Hematopoietic multipotent progenitor cell treated with erythropoietin and hydrocortisone succinate and interleukin-3 and kit ligand, for 4 days (in vitro differentiated cells): Measurements from ENCODE around the gene USP21.

Experiments used
- DNase-seq: peaks from one replicate; pipeline ENCODE4 v3.0.0-alpha.2; 2015

USP21 gene

DNA sequence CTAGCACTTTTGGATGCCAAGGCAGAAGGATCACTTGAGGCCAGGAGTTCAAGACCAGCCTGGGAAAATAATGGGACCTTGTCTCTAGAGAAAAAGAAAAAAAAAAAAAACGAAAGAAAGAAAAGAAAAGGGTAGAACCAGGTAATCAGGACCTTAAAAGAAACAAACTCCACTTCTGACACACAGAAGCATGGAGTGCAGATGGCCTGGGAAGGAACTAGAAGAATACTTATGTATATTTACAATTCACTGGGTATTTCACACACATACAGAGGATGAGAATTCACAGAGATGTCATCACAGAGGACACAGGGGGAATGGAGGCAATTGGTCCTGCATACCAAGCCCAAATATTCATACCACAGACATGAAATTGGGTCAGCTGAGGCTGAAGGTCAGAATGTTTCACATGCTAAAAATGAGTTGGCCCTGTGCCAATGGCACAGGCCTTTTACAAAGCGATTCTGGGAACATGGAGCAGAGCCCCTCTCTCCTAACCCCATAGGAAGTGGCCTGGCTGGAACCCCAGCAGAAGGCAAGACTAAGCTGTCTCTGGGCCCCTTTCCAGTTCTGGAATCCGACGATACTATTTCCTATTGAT lies 13.6 kb downstream of the USP21 start:
- no peak for DNase-seq

DNA sequence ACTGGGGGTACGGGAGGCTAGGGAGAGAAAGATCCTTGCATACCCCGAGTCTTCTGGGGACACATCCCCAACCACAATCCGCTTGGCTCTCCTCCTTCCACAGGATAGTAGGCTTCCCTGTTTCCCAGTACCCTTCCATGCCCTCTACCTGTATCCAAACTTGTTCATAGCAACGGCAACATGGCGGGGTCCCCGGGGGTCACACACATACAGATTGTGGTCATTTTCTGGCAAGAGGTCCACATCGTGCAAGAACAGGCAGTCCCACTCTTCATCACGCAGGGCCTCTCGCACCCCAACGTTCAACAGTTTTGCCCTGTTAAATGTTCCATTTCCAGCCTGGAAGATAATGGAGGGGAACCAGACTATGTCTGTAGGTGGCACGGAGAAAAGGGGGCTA lies 14.4 kb downstream of the USP21 start:
- no peak for DNase-seq

DNA sequence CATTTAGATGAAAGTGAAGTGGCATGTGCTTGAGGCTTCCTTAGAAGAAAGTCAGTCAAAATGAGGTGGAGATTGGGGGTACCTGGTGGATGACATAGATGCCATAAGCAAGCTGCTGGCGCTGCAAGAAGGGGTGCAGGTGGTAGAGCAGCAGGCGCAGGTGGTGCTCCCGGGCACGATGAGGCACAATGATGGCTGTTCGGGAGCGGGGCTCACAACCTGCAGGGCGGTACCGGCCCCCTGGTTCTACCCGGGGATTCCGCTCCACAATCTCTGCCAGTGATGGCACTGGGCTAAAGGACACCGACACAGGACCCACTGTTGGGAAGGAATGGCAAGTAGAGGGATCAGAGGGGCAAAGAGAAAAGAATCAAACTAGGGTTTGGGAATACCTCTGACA lies 15.6 kb downstream of the USP21 start:
- no peak for DNase-seq

DNA sequence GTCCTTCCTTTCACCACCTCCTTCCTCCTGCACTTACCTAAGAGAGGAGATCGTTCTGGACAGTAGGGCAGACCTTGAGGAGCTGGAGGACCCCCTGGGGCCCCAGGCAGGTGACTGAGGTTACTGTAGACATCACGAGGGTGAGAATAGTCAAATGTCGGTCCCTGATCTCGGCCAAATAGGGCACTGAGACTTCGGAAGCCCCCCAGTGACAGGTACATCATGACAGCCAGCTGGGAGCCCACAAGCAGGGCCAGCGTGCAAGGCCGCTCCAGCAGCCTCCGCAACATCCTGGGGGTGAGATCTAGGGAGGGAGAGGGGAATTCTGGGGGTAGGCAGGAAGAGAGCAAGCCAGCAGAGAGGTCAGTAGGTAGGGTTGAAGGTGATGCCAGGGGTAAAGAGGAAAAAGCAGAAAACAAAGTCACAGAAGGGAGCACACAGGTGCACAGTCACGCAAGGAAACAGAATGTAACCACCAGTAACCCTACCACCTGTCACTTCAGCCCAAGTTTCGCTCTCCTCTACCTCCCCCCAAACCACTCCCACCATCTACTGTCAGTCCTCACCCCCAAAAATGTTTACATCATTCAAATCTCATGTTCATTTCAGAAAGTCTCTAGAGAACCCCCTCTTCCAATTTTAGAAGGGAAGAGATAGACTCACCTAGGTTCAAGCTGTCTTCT lies 16.6 kb downstream of the USP21 start:
- no peak for DNase-seq

DNA sequence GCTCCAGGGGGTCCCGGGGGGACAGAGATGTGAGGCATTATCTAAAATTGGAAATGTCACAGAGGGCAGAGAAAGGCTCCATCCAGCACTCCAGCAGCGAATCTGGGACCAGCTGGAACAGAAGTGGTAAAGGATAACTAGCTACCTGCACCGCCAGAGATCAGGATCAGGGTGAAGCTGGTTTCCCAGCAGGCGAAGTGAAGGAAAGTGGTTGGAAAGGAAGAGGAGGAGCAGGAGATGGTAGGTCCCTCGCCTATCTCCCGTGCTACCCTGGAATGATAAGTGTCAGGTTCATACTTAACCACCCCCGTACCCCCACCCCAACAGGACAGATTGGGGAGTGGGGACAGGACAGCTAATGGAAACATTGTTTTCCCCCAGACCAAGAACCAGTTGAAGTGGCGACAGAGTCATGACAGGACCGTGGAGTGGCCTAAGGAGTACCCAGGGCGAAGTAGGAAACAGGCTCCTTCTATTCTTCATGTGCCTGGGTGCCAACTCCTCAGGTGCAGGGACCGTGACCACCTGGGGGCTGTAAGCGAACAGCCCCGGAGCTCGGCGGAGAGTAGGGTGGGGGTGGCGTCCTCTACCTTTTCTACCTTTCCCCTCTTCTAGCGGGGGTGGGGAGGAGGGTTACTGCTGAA lies 17.3 kb downstream of the USP21 start:
- DNase-seq, result no peak

DNA sequence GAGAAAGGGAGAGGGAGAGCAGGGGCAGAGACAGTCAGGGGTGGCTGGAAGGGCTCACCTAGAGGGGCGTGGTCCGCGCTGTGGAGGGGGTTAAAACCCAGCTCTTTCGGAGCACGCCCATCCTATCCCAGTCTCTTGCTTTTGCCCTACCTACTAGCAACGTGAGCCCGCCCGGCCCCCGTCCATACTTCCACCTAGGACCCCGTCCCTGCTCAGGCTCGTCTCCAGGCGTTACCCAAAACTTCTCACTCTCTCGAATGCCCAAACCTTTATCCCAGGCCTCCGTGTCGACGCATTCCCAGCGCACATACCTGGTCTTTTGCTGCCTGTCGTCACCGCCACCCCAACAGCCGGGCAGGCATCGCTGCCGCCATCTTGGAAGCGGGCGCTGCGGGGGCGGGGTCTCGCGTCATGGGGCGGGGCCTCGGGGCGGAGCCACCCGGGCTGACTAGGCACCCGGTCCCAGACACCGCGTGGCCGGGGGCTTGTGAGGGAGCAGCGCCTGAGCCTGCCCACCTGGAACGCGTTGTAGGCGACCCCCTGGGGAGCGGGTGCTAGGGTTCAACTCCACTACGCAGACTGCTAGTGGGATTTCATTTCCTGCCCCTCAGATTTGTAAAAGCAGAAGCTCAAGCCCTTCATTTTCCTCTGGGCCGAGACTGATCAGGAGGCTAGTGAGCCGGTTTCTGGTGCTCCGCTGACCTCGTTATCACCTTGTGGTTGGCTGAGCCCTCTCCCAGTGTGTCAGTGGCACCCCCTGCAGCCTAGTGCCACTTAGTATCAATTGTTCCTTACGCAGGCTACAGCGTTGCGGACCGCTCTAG lies 18.0 kb downstream of the USP21 start, which contains the start of gene B4GALT3:
TSS of gene B4GALT3 (minus strand) at position 396 of the 824 bp plus-strand sequence. CDS start 1,447 bp downstream, outside the sequence.
- peak; percentile 94 for DNase-seq

DNA sequence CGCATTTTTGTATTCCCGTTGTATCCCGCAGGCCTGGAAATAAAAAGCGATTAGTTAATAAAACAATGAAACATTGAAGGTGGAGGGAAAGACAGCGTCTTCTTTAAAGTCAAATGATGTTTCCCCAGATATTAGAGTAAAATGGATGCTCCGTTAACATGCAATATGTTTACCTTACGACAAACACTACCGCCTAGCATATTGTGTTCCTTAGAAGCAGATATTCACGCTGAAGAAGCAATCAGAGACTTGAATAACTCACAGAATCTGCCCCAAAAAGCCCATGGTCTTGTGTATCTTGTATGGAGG lies 18.6 kb downstream of the USP21 start:
- no peak for DNase-seq

DNA sequence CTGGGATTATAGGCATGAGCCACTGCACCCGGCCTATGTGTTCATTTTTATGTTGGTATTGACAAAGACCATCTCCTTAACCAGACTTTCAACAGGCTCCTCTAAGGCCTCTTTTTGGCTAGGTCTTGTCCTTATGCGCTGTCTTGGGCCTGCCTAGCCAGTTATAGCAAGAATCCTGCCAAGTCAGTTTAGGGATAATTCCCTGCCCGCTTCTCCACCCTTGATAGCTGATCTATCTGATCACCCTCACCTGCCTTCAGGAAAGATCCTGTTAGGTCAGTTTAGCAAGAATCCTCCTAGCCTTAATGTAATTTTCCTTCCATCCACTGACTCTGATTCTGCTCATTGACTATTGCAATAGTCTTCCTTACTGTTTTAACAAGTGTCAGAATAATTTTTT lies 20.4 kb downstream of the USP21 start:
- DNase-seq, result no peak

DNA sequence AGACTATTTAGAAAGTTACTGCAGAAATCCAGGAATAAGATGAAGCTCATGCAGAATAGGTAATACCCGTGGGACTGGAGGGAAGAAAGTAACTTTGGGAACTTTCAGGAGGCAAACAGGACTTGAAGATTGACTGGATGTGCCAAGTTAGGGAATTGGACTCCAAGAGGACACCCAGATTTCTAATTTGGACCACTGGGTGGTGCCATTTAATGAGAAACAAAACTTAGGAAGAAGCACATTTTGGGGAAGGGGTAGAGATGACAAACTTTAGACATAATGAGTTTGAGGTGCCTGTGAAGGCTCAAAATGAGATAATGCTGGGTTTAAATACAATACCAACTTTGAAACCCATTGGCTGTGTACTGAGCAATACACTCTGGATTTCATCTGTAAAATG lies 21.3 kb downstream of the USP21 start:
- DNase-seq, result peak; percentile 52

DNA sequence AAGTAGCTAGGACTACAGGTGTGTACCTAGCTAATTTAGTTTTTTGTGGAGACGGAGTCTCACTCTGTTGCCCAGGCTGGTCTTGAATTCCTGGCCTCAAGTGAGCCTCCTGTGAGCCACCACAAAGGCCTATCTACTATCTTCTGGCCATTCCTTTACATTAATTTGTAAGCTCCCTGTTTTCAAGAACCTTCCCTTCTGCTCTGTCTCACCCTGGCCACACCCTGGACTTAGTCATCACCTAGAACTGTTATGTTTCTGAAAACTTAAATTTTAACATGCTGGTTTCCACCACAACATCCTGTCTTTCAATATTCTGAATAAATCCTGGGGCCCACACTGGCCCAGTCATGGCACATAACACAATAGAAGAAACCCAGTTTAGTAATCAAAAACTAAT lies 22.9 kb downstream of the USP21 start:
- DNase-seq, result peak; percentile 52

DNA sequence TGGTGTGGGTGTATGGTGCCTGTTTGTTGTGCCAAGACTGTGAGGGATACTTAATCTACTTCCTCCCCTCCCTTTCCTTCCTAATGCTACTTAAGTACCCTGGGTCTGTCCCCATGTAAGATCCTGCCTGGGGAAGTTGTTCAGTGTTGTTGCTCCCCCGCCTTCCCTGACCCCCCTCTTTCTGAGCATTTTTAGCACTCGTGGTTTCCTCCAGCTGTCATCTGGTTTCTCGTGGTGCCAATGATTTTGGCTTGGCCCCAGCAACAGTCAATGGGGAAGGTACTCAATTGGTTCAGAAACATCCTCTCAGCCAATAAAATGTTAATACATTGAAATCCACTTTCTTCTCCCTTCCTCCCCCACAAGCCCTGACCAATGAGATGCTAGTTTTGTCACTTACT lies 26.0 kb downstream of the USP21 start:
- peak; percentile 96 for DNase-seq

DNA sequence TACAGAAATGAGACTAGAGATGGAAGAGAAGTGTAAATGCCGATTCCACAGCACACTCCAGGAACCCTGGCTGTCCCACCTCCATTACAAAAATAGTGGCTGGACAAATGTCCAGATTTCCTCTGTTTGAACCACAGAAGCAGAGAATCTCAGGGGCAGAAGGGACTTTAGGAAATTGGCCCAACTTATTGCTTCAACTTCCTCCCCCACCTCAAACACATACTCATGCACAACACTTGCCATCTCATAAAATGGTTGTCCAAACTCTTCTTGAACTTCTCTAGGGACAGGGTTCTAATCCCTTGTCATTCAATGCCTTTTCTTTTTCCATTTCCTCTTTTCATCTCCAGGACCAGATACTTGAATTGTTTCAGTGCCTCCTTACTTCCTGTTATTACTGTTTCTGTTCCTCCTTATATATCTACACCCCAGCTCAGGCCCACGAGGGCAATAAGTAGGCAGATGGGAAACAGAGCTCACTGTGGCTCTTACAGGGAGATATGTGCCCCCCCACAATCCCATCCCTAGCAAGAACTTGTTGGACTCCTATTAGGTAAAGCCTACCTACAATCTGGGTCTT lies 26.5 kb downstream of the USP21 start:
- peak; percentile 61 for DNase-seq

DNA sequence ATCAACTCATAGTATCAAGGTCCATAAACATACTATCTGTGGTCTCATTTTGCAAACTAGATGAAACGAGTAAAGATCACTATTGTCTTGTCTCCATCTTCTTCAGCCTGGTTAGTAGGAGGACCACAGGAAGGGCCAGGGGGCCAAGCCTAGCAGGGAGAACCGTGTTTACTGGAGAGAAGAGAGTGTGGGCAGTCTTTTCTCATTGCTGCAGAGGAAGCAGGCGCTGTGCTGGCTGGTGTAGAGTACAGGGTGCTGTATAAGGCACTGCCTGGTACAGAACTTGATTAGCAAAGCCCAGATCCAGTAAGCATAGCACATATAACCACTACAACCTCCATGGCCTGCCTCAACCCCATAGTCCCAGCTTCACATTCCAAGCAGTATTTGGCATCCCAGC lies 28.0 kb downstream of the USP21 start:
- DNase-seq, result no peak

DNA sequence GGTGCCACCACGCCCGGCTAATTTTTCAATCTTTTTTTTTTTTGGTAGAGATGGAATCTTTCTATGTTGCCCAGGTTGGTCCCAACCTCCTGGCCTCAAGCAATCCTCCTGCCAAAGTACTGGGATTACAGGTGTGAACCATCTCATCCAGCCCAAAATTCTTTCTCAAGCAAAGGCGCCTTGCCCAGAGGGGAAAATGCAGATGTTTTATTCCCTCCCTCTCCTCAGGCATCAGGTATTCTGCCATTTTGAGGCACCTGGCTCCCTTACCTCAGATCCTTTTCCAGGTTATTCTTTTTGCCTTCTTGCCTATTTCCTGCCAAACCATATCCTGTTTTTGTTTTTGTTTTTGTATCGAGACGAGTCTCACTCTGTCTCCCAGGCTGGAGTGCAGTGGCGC lies 29.1 kb downstream of the USP21 start:
- DNase-seq, result no peak

DNA sequence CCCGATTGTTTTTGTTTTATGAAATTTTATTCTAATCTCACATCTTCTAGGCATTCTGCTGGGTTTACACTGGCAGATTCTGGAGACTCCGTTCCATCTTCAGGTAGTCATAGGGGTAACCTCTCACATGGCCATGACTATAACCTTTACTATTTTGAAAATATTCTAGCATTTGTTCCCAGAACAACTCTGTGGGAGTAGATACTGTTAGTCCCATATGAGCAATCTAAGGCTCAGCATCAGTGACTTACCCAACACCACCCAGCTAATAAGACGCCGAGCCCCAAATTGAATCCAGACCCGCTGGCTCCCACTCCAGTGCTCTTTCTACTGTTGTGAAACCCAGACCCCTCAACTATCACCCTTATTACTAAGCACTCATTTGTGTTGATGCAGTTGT lies 29.7 kb downstream of the USP21 start:
- no peak for DNase-seq

DNA sequence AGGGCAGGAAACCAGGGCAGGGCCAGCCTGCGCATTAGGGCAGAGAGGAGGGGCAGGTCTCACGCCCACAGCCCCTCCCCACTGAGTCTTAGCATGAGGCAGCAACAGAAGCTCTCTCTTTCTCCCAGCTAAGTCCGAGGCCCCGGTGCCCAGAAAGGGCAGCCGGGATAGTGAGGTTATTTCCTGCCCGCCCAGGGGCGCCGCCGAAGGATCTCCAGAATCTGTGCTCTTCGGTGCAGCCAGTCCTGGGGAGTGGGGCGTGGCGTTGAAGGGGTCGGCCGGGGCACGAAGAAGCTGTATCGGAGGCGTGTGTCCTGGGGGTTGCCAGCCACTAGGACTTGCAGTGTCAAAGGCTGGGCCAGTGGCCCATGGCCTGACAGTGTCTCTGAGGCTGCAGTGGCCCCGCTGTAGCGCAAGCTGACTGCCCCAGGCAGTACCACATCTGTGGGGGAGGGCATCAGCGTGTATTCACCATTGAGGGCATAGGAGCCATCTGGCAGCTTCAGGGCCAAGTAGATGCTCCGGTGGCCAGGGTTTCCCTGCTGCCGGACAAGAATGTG lies 31.7 kb downstream of the USP21 start:
- DNase-seq, result no peak

DNA sequence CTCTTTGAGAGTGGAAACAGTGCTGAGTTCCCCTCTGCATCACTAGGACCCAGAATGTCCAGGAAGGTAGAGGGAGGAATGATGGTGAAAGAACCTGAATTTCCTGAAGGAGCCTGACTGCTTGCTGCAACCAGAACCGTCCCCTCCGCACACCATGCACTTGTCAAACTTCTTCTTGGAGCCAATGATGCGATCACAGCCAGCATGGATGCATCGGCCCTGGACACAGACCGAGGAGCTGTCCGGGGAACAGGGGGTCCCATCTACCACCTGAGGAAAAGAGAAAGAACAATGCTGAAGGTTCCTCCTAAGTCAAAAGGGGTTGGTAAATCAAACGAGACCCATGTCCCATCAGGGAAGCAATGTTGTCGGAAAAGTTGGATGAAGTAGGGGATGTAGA lies 32.7 kb downstream of the USP21 start:
- no peak for DNase-seq

DNA sequence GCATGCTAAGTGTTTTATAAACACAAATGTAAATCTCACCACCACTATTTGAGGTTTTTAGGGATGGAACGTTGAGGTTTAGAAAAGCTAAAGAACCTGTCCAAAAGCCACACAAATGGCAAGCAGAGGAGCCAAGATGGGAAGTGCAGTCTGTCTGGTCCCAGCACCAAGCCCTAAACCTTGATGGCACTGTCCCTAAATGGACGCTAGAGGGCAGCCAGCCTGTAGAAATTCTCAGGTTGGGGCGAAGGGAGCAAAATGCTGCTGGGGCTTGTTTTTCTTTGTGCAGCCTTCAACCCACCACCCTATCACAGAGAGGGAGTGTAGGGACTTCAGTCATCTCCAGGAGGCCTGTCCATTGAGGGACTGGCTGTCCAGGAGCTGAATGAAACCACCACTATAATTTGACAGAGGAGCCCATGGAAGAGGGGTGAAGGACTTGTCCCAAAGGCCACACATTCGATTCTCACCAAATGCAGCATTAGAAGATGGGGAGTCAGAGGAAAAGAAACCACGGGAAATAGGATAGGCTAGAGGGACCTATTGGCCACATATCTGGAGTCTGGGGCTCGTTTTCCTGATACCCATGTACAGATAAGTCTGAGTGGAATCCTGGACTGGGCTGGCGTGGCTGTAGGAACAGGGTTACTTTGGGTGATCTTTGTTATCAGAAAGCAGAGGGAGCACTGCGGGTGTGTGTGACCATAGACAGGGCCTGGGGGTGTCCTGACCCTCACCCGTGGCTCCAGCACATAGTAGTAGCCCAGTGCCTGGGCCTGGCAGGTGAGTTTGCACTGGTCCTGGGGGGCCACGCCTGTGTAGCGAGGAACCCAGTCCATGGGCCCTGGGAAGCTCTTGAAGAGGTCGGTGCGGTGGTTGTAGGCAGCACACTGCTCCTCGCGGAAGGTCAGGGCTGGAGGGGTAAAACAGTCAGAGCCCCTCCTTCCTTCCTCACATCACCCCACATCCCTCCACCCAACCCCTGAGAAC lies 33.5 kb downstream of the USP21 start:
- DNase-seq, result peak; percentile 91

DNA sequence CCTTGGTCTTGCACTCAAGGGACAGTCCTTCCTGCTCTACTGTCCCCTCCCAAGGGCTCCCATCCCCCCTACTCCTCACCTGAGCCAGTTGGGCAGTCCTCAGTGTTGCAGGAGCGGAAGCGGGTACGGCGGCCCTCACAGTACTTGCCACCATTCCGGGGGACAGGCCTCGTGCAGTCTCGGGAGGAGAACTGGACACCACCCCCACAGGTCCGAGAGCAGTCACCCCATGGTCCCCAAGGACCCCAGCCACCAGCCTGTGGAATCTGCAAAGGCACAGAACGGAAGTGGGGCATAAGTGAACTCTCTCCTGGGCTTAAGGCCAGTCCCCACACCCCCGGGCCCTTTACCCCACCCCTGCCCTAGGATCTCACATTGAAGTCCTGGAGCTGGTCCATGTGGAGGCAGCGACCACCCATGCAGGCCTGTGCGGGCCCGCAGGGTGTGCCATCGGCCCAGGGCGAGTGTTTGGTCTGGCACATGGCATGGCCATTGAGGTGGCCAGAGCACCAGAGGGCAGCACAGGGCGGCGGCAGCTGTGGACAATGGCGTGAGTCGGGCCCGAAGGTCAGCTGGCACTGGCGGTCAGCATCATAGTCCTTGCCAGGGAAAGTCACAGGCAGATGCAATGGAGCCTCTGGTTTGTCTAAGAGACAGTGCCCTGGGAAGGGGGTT lies 34.4 kb downstream of the USP21 start:
- DNase-seq, result no peak

DNA sequence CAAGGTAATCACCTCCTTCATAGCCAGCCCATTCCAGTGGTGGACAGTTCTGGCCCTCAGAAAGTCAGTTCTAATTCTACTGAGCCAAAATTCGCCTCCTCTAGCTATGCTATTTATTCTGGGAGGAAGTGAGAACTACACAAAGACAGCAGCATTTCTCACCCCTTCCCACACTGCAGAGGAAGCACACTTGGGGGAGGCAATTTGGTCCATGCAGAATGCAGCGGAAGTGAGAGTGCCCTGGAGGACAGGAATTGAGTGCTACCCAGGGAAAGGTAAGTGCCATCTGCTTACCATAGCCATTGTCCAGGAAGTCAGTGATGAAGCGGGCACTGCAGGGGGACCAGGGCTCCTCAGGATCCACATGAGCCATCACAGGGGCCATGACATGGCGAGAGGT lies 35.9 kb downstream of the USP21 start:
- no peak for DNase-seq

DNA sequence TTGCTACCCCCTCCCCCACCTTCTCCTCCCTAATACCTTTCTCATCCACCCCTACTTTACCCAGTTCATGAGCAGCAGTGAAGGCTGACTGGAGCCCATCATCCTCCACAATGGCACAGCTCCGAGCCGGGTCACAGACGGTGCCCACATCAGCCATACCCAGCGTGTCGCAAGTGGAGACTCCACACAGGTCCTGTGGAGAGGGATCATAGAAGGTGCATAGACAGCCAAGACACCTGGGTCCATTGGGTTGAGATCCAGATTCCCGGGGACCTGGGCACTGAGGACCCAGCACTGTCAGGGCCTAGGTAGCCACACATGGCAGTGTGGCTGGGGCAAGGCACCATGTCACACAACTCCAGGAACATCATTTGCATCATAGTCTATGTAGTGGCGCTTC lies 36.8 kb downstream of the USP21 start:
- no peak for DNase-seq
